NCI-H2196 (cell line): ENCODE results near the gene AGPAT1.

Source experiments
- DNase-seq: peaks from one replicate; lab custom pipeline; 2025; ENCODE audit not compliant: unreplicated experiment; lab: John Stamatoyannopoulos, UW

The AGPAT1 gene

GRCh38 chr6:32173051-32173727, 2.7 kb downstream of the AGPAT1 start:
- no peak for DNase-seq

- no peak for DNase-seq
Observed at GRCh38 chr6:32171234-32171633, 4.7 kb downstream of the AGPAT1 start.

GRCh38 chr6:32170294-32170693, 5.6 kb downstream of the AGPAT1 start:
- DNase-seq, result no peak

- no peak for DNase-seq
Observed at GRCh38 chr6:32168807-32169591, 6.9 kb downstream of the AGPAT1 start.

- DNase-seq, result no peak
Observed at GRCh38 chr6:32168350-32168749, 7.5 kb downstream of the AGPAT1 start.

- no peak for DNase-seq
Observed at GRCh38 chr6:32167761-32168262, 8.1 kb downstream of the AGPAT1 start.

GRCh38 chr6:32167154-32167760, 8.6 kb downstream of the AGPAT1 start:
- DNase-seq, result no peak

- DNase-seq, result no peak
Observed at GRCh38 chr6:32166411-32167061, 9.3 kb downstream of the AGPAT1 start.

- no peak for DNase-seq
Observed at GRCh38 chr6:32164295-32164694, 11.6 kb downstream of the AGPAT1 start, which contains the start of gene EGFL8. Gene EGFL8, plus strand, starts transcription at chr6:32164595. Its CDS starts 1,571 bp downstream, at chr6:32166166.

- no peak for DNase-seq
Observed at GRCh38 chr6:32163559-32164258, 12.2 kb downstream of the AGPAT1 start.

- DNase-seq, result no peak
Observed at GRCh38 chr6:32158052-32158451, 17.8 kb downstream of the AGPAT1 start.

GRCh38 chr6:32156891-32157290, 19.0 kb downstream of the AGPAT1 start:
- DNase-seq, result no peak

- DNase-seq, result peak; percentile 71
Observed at GRCh38 chr6:32154514-32155161, 21.2 kb downstream of the AGPAT1 start.

- DNase-seq, result peak; percentile 88
Observed at GRCh38 chr6:32153564-32154513, 22.0 kb downstream of the AGPAT1 start, which contains the start of gene PPT2. Gene PPT2, plus strand, starts transcription at chr6:32154141. Its CDS starts 454 bp downstream, at chr6:32154595.

GRCh38 chr6:32152769-32153563, 22.9 kb downstream of the AGPAT1 start:
- no peak for DNase-seq

- DNase-seq, result no peak
Observed at GRCh38 chr6:32151863-32152768, 23.8 kb downstream of the AGPAT1 start, which contains the start of gene PRRT1. Gene PRRT1, minus strand, starts transcription at chr6:32151939. Its CDS starts 112 bp downstream, at chr6:32151827.
